Hematopoietic multipotent progenitor cell treated with erythropoietin and hydrocortisone succinate and interleukin-3 and kit ligand, for 17 days (in vitro differentiated cells): Measurements from ENCODE around the gene FOXN4.

Experiments used
- DNase-seq: peaks from one replicate; pipeline ENCODE4 v3.0.0-alpha.2; 2015; ENCODE audit warnings: low spot score

FOXN4 gene

DNA sequence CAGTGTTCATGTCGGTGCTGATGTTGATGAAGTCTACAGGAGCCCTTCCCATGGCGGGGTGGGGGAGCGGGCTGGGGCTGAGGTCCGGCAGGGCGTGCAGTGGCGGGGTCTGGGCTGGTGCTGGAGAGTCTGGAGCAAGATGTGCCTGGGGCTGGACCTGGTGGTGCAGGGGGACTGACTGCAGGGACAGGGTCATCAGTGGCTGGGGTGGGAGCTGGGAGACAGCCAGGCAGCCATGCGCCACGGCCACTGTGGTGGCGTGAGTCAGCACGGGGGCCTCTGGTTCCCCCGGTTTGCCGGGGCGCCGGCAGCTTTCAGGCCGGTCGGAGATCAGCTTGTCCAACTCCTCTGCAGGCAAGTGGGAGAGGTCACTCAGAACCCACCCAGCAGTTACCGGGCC is 27.6 kb downstream of the FOXN4 start:
- no peak for DNase-seq

DNA sequence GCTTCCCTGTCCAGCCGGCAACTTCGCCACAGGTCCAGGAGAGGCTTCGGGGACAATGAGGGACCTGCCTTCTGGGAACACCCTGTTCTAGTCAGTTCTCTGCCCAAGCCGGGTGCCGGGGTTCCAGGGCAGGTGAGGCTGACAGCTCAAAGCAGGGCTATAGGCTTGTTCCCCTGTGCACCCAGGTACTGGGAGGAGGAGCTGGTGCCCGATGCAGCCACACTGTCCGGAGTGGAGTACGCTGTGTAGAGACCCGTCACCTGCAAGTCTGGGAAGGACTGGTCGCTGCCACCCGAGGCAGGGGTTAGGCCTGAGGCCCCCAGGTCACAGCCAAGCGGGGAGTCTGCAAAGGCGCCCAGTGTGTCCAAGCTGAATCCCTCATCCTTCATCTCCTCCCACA is 29.6 kb downstream of the FOXN4 start:
- DNase-seq, result no peak

GRCh38 chr12:109278912-109279311 is 30.2 kb downstream of the FOXN4 start:
- no peak for DNase-seq

DNA sequence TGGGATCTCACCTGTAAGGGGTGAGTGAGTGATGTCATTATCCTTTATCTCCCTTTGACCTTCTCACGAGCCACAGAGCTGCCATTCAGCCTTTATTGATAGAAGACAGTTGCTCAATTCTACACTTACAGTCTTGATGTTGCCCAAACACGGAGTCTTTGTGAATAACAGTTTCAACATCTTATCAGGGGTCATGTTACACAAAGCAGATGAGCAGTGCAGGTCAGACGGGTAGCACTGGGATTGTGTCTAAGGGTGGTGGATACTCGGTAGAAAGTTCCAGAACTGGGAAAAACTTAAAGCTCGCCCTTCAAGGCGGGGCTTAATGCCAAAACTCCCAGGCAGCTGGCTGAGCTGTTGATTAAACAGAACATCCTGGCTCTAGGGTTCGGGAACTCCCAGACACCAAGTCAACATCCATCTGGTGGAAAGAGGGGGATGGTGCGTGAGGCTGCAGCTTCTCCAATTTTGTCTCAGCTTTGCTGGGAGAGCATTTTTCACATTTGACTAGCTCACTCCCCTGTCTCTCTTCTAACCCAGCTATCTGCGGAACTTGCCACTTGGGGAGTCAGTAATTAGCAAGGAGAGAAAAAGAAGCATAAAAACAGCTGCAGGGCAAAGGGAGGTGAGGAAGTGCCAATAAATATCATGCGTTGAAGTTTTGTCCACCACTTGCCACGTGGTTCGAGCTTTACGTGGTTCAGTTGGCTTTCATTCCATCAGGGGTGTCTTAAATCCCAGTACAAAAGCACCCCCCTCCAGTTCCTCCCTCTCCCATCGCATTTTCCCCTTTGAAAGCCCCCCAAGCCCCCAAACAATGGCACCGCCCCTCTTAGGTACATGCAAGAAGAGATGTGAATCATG is 31.0 kb downstream of the FOXN4 start:
- no peak for DNase-seq

GRCh38 chr12:109277255-109277898 is 31.7 kb downstream of the FOXN4 start:
- DNase-seq, result no peak

GRCh38 chr12:109276160-109276559 is 32.9 kb downstream of the FOXN4 start:
- DNase-seq, result no peak

GRCh38 chr12:109275173-109275572 is 33.9 kb downstream of the FOXN4 start:
- DNase-seq, result no peak

DNA sequence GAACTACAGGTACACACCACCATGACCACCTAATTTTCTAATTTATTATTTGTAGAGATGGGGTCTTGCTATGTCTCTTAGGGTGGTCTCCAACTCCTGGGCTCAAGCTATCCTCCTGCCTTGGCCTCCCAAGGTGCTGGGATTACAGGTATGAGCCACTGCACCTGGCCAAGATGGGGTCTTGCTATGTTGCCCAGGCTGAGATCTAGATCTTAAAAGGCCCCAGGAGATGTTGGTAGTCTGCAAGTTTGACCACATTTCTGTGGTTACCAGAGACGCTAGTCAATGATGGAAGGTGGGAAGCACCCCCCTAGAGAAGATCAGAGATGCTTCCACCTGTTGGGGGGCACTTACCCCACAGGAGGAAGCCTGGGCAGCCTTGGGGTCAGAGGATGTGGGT is 34.7 kb downstream of the FOXN4 start:
- no peak for DNase-seq

GRCh38 chr12:109273354-109273753 is 35.7 kb downstream of the FOXN4 start:
- DNase-seq, result no peak

GRCh38 chr12:109271418-109271817 is 37.7 kb downstream of the FOXN4 start:
- no peak for DNase-seq

GRCh38 chr12:109270494-109270893 is 38.6 kb downstream of the FOXN4 start:
- DNase-seq, result no peak

DNA sequence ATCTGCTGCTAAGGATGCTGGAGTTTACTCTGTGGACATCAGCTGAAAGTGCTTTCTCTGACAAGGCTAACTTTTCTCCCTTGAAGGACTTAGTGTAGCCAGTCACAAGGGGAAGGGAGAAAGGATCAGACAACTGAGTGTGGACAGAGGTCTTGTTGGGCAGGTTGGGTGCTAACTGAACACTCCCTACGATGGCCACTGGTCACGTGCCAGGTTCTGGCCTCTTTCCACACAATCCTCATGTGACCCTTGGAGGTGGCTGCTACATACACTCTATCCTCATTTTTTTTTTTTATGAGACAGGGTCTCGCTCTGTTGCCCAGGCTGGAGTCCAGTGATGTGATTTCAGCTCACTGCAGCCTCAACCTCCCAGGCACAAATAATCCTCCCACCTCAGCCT is 39.7 kb downstream of the FOXN4 start:
- DNase-seq, result no peak

- DNase-seq, result no peak
These were observed 40.2 kb downstream of the FOXN4 start for GRCh38 chr12:109268896-109269295.

DNA sequence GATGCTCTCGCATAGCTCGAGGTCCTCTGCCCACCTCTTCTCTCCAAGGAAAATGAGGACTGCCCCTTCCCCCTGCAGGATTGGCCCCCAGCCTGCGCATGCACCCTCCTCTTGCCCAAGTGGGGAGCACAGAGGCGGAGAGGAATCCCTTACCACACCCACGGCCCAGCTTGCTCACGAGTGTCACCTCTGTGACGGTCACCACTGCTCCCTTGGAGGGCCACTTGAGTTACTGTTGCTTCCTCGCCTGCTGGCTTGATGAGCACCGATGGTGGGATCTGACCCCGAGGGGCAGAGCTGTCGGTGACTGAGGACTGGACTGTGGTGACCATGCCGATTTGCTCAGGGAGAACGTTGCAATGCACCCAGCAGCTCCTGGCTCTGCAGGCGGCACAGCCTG is 41.7 kb downstream of the FOXN4 start:
- no peak for DNase-seq

GRCh38 chr12:109266106-109266879 is 42.8 kb downstream of the FOXN4 start:
- no peak for DNase-seq

DNA sequence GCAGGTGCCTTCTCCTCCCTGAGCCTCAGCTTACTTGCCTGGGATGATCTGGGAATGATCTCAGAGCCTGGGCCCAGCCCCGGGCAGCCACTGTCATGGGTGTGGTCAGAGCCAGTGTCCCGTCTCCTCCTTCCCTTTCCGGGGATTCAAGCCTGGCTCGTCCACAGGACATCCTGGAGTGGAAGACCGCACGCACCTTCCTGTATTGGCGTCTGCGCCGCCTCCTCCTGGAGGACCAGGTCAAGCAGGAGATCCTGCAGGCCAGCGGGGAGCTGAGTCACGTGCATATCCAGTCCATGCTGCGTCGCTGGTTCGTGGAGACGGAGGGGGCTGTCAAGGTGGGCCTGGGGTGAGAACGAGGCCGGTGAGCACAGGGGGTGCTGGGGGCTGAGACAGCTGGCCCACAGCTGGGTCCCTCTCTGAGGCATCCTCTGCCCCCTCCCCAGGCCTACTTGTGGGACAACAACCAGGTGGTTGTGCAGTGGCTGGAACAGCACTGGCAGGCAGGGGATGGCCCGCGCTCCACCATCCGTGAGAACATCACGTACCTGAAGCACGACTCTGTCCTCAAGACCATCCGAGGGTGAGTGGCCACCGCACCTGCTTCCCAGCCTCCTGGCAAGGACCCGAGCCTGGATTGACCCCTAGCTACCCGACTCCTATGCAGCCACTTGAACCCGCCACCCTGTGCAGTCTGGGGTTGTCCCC is 44.0 kb downstream of the FOXN4 start:
- no peak for DNase-seq

- peak; percentile 23 for DNase-seq
These were observed 44.8 kb downstream of the FOXN4 start for GRCh38 chr12:109264095-109264942.

DNA sequence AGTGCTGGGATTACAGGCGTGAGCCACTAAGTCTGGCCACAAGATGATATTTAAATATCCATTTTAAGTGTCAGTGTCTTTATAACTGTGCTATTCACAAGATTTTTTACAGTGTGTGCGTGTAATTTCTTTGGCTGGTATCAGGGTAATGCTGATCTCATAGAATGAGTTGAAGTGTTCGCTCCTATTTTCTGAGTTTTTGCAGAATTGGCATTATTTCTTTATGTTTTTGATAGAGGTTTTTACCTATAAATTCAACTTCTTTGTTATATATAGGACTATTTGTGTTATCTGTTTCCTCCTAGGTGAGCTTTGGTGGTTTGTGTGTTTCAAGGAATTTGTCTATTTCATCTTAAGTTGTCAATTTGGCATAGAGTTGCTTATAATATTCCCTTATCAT is 45.6 kb downstream of the FOXN4 start:
- DNase-seq, result no peak

- no peak for DNase-seq
These were observed 47.1 kb downstream of the FOXN4 start for GRCh38 chr12:109261939-109262338.

DNA sequence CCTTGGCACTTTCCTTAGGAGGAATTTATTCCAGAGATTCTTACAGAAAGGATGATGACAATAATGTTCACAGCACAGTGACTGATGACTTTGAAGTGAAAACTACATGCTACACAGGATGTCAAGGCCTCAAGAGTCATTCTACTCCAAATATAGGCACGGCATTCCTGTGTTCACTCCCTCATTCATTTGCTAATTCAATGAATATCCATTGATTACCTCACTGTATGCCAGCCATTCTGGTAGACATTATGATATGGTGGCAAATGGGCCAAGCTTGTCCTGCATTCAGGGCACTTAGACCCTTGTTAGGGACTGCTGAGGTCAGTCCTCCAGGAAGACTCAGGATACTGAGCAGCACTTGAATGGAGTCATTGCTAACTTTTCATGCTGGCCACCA is 48.0 kb downstream of the FOXN4 start:
- DNase-seq, result no peak

- no peak for DNase-seq
These were observed 49.6 kb downstream of the FOXN4 start for GRCh38 chr12:109259545-109259895.
